Glutamatergic neuron (in vitro differentiated cells): ENCODE data around the gene SLC39A3. TPM values are rescaled to one million over a fixed set of nuclear protein-coding genes. Genes with fewer than 3 reads are reported as not detected.
A peak's percentile ranks its signal among the peaks of the same experiment; 100 is the strongest.

Experiments used
- DNase-seq: peaks from one replicate; pipeline ENCODE4 v3.0.0; 2022
- H3K27ac Mint-ChIP-seq: one replicate; pipeline ENCODE4 v1.8.0; 2020; ENCODE audit warnings: mild to moderate bottlenecking, mixed read lengths, inconsistent platforms; ENCODE audit not compliant: unreplicated experiment
- H3K27me3 Mint-ChIP-seq: one replicate; pipeline ENCODE4 v1.8.0; 2020; ENCODE audit warnings: mild to moderate bottlenecking, moderate library complexity, mixed read lengths, inconsistent platforms; ENCODE audit not compliant: unreplicated experiment
- H3K36me3 Mint-ChIP-seq: one replicate; pipeline ENCODE4 v1.8.0; 2020; ENCODE audit warnings: mild to moderate bottlenecking, mixed read lengths, inconsistent platforms; ENCODE audit not compliant: unreplicated experiment
- H3K4me1 Mint-ChIP-seq: one replicate; pipeline ENCODE4 v1.8.0; 2020; ENCODE audit warnings: mild to moderate bottlenecking, low read depth, mixed read lengths, inconsistent platforms; ENCODE audit not compliant: unreplicated experiment
- H3K4me3 Mint-ChIP-seq: one replicate; pipeline ENCODE4 v1.8.0; 2020; ENCODE audit warnings: mild to moderate bottlenecking, mixed read lengths, inconsistent platforms; ENCODE audit not compliant: unreplicated experiment
- H3K9me3 Mint-ChIP-seq: one replicate; pipeline ENCODE4 v1.8.0; 2020; ENCODE audit warnings: mild to moderate bottlenecking, moderate library complexity, mixed read lengths, inconsistent platforms; ENCODE audit not compliant: unreplicated experiment
- total RNA-seq: library from RNA; stranded (reverse); fragmentation: NEBNext Ultra II Directional; extraction: Animal tissue kit (Norgen Biotek cat#: 25700); gene quantifications from one replicate; pipeline ENCODE4 v1.2.1, GENCODE V29; 2021; ENCODE audit not compliant: unreplicated experiment
- TF ChIP-seq, protein P1 (sequence below): fragments of 200-600 bp; sonication (generic); IDR thresholded peaks from one replicate; pipeline ENCODE4 v1.5.0; 2021; ENCODE audit not compliant: partially characterized antibody, unreplicated experiment

The SLC39A3 gene
- total RNA-seq, 1 donor from 2014 or later, result 40.8 TPM

DNA sequence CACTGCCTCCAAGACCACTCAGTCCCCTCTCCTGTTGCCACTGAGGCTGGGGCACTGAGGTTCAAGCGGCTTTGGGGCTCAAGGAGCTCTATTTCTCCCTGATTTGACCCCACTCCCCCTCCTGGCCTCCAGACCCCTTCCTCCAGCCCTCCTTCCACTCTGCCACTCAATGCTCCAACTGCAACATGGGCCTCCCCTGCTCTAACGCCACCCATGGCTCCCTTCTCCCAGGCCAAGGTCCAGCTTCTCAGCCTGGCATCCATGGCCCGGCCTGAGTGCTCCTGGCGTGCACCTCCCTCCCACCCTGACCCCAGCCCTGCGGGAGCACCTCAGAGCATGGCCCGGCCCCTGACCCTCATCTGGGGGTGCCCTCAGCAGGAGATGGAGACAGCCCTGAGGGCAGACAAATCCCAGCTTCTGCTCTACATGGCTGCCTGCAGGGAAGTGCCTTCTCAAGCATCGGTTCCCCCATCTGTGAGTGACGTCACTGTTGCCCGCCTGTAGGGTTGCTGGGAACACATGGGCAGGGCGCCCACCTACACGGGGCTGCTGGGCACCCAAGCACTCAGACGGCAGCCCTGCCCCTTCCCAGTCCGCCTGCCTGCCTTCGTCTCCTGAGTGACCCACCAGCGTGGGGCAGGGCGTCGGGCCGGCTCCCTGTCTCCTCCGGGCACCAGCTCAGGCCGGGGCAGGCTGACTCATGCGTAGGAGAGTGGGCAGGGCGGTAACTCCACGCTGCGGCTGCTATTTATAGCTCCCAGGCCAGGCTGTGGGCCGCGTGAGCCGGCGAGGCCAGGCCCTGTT lies 17.1 kb downstream of the SLC39A3 start:
- Mint-ChIP-seq H3K27me3 (peaks cover 10% of the 10 kb centered on the region), H3K9me3 (peaks cover 3% of the 10 kb centered on the region), H3K36me3 (no peaks in the 10 kb centered on the region), H3K27ac (no peak overlapping the region), H3K4me1 (peaks cover 6% of the 10 kb centered on the region), H3K4me3 (peak overlapping the region; percentile 55)
- TF ChIP-seq, protein P1, sequence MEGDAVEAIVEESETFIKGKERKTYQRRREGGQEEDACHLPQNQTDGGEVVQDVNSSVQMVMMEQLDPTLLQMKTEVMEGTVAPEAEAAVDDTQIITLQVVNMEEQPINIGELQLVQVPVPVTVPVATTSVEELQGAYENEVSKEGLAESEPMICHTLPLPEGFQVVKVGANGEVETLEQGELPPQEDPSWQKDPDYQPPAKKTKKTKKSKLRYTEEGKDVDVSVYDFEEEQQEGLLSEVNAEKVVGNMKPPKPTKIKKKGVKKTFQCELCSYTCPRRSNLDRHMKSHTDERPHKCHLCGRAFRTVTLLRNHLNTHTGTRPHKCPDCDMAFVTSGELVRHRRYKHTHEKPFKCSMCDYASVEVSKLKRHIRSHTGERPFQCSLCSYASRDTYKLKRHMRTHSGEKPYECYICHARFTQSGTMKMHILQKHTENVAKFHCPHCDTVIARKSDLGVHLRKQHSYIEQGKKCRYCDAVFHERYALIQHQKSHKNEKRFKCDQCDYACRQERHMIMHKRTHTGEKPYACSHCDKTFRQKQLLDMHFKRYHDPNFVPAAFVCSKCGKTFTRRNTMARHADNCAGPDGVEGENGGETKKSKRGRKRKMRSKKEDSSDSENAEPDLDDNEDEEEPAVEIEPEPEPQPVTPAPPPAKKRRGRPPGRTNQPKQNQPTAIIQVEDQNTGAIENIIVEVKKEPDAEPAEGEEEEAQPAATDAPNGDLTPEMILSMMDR, result no peak
- no peak for DNase-seq

DNA sequence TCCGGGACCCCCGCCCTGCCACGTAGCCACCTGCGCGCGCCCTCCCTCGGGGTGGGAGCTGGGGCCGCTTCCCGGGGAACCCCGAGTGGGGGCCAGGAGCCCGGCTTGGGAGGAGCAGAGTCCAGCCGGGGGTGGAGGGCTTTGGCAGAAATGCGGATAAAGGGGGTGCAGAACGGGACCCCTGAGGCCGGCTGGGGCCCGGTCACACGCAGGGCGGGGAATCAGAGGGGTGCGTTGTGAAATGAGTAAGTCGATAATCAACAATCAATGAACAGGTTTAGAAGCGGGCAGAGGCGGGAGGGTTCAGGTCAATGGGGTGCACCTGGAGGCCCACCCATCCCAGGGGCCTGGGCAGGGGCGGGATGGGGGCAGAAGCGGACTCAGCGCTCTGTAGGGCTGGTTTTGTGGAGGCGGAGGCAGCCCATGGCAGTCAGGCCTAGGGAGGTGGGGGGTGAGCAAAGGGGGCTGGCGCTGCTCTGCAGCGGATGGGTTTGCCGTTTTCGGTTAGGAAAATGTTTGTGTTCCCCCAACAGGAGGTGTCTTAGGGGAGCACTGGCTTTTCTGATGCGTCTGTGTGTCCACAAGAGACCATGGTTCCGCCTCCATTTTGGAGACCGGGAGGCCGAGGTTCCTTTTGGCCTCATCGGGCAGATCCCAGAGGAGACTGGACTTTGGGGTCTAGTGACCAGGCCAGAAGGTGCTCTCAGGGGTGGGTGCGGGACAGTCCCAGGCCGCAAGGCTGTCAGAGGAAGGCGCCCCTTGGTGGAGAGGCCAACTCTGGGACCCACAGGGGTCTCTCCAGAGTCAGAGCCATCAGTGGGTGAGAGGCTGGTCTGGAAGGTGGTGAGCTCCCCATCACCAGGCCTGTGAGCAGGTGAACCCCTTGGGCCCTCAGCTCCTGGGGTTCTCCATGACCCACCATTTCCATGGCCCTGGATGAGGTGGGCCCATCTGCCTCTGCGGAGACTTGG lies 18.0 kb downstream of the SLC39A3 start:
- Mint-ChIP-seq H3K27me3 (peaks cover 7% of the 10 kb centered on the region), H3K27ac (no peak overlapping the region), H3K36me3 (no peaks in the 10 kb centered on the region)

GRCh38 chr19:2720777-2721569 lies 18.8 kb downstream of the SLC39A3 start, which contains the start of gene DIRAS1:
Gene DIRAS1 (minus strand): TSS chr19:2721372. CDS start chr19:2717806, 3,566 bp downstream.
- Mint-ChIP-seq H3K27me3 (peaks cover 7% of the 10 kb centered on the region), H3K27ac (no peak within 1 kb of the TSS), H3K4me3 (peak within 1 kb of the TSS; percentile 74), H3K36me3 (peaks cover under 1% of the 10 kb centered on the region), H3K9me3 (peaks cover 3% of the 10 kb centered on the region), H3K4me1 (peaks cover 3% of the 10 kb centered on the region)
- DNase-seq, result peak; percentile 76
- TF ChIP-seq, protein P1, result no peak

More for the DNA sequence above, 18.0 kb downstream of the SLC39A3 start:
- Mint-ChIP-seq H3K9me3 (peaks cover 3% of the 10 kb centered on the region), H3K4me1 (peaks cover 3% of the 10 kb centered on the region), H3K4me3 (peak overlapping the region; percentile 74)
- TF ChIP-seq, protein P1, result no peak
- no peak for DNase-seq

GRCh38 chr19:2719920-2720776 lies 19.7 kb downstream of the SLC39A3 start:
- TF ChIP-seq, protein P1, result peak; percentile 55
- H3K9me3 Mint-ChIP-seq, result peaks cover 6% of the 10 kb centered on the region
- H3K36me3 Mint-ChIP-seq, result peaks cover 9% of the 10 kb centered on the region
- peaks cover 3% of the 10 kb centered on the region for H3K4me1 Mint-ChIP-seq
- peak overlapping the region; percentile 55 for H3K27ac Mint-ChIP-seq
- no peak for DNase-seq
- H3K27me3 Mint-ChIP-seq, result peaks cover 7% of the 10 kb centered on the region
- peak overlapping the region; percentile 73 for H3K4me3 Mint-ChIP-seq
